HG02938 (cell line): ENCODE data around the gene CLEC2A.
"Not testable (repeated sequence)": the region's sequence is repeated elsewhere in the genome, so short reads cannot be mapped to it uniquely, and the experiment has no call there.

Experiments
- ATAC-seq: cut with Tn5 transposase; IDR thresholded peaks from one replicate; pipeline ENCODE4 v1.9.1; 2021; ENCODE audit warnings: mild to moderate bottlenecking, moderate library complexity; ENCODE audit not compliant: unreplicated experiment

Gene CLEC2A

DNA sequence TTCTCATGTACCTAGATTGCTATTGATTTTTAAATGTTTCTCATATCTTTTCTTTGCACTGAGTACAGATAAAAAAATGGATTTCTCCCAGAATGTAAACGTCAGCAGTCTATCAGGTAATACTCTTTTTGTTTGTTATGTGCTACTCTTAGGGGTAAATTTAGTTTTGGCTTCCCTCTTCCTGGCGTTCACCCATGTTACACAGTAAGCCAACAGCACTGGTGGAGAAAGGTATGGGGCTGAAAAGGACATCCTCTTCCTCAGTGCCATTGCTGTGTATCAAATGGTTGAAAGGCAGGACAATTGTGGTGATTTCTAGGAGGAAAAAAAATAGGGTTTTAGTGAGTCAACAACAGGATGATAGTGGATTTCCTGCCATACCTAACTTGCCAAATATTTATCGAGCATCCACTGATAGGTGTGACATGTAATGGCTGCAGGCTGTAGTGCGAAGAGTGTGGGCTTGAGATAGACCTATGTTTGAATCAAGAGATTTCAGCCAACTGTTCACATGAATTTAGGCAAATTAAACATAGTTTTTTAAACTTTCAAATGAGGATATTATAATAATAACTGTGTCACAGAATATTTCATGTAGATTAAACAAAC, 43.4 kb downstream of the CLEC2A start:
- no peak for ATAC-seq

DNA sequence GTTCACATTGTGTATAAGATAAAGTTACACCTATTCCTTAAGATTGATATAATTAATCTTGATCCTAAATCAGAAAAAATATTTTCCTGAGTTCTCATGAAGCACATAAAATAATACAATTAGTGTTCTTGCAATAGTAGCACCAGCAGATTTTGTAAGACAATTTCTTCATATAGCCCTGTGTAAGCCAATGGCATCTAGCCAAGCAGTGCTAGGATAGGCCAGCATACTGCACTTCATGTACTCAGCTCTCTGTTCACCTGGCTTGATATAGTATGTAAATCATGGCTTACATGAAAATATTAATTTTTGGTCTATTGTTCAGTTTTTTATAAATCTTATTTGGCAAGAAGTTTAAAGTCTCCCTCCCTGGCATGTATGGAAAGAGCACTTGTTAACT, 49.0 kb downstream of the CLEC2A start:
- ATAC-seq, result no peak

- ATAC-seq, result no peak
Observed at GRCh38 chr12:9881988-9882387, 50.2 kb downstream of the CLEC2A start.

- no peak for ATAC-seq
Observed at GRCh38 chr12:9881246-9881645, 50.9 kb downstream of the CLEC2A start, which contains the start of gene KLRF2. TSS of gene KLRF2 (plus strand) at chr12:9881489. CDS start at chr12:9881596, 107 bp downstream.

DNA sequence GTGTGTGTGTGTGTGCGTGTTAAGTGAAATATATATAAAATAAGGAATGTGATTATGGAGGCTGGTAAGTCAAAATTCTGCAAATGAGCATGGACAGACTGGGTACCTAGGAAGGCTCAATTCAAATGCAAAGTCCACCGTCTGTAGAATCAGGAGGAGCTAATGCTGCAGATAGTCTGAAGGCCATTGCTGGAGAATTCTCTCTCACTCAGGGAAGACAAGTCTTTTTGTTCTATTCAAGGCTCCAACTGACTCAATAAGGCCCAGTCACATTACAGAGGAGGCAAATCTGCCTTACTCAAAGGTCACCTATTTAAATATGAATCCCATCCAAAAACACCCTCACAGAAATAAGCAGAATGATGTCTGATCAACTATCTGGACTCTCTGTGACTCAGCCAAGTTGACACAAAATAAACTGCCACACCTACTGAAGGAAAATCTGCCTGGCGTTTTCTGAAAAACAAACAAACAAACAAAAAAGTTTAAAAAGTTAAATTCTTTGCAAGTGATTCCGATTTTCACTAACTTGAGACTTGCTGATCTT, 51.6 kb downstream of the CLEC2A start:
- no peak for ATAC-seq

DNA sequence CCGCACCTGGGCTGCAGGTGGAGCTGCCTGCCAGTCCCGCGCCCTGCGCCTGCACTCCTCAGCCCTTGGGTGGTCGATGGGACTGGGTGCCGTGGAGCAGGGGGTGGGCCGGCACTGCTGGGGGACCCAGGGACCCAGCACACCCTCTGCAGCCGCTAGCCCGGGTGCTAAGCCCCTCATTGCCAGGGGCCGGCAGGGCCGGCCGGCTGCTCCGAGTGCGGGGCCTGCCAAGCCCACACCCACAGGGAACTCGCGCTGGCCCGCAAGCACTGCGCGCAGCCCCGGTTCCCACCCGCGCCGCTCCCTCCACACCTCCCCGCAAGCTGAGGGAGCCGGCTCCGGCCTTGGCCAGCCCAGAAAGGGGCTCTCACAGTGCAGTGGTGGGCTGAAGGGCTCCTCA, 56.0 kb downstream of the CLEC2A start:
- not testable (repeated sequence) for ATAC-seq

GRCh38 chr12:9872742-9873141, 59.4 kb downstream of the CLEC2A start:
- no peak for ATAC-seq

DNA sequence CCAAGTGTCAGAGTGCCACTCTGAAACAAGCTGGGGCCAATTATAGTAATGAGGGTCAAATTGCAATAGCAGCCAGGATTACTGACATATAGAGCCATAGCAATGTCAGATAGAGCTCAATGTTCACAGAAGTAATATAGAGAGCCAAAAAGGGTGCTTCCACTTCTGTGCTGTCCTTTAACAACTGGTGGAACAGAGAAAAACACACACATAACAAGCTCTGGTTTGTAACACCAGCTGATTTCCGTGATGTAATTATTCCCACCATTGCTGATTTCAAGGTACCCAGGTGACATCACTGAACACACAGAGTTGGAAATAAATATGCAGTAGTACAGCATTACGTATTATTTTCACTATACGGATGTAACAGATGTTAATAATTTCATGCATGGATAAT, 60.0 kb downstream of the CLEC2A start:
- no peak for ATAC-seq

DNA sequence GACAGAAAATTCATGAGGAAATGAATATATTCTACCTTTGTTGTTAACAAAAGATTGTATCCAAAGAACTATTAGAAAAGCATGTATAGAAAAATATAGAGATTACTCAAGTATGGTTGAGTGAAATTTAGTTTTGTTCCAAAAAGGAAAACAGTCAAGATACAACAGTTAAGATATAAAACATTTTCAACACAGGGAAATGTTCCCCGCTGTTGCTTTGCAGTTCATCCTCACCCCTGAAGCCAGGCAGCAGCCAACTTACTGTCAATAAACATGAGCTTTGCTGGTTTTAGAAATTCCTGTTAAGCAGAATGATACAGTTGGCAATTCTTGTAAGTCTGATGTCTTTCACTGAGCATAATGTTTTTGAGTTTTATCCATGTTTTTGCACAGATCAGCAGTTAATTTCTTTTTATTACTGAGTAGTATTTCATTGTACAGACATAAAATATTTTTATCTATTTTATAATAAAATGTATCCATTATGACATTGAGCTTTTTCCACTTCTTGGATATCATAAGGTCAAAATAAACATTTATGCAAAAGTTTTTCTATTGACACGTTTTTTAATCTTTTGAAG, 61.8 kb downstream of the CLEC2A start:
- ATAC-seq, result no peak

DNA sequence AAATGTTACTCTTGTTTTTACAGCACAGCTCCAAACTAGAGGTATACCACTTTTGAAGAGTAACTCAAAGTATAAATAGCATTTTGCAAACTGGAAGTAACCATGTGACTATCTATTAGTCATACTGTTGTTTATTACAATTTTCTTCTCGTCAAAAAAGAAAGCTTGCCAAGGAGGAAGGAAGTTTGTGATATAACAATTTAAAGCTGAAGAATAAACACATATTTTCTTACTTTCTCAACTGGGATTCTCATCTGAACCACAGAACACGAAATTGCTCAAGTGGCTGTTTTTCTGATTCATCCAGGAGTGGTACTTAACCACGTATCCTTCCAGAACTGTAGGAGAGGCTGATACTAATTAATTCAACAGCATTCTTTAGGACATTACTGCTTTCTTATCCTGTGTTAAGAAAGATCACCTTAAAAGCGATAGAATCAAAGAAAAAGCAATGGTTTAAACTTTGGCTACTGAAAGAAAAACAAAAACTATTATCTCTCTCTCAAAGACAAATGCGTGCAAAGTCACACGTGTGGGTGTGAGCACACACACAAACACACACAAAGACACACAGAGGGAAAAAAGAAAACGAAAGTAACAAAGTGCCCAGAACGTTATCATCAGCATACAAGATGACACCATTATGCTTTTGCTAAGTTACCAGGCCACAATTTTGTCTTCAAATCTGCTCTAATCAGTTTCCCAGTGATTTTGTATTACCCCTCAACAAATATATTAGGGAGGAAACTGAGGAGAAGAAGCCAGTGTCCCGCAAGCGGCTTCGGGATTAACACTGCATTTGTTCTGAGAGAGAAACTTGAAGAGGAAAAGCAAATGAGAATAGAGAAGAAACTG, 62.6 kb downstream of the CLEC2A start, which contains the start of gene CLEC2B:
Gene CLEC2B, minus strand, starts transcription at position 48 of the 855 bp plus-strand sequence.
- ATAC-seq, result no peak

DNA sequence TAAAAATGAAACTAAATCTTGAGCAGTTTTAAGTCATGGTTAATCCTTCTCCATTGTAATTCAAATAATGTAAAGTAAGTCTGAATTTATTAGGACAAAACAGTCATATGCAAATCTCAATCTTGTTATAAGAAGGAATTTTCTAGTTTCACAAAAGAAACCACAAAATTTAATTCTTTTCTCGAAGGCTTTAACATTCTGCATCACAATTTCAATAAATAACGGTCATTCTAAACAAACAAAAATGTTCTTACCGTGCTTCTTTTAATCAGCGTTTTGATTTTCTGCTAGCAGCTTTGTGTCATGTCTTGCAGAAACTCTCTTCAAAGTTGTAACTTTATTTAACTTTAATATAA, 63.2 kb downstream of the CLEC2A start:
- no peak for ATAC-seq

- ATAC-seq, result no peak
Observed at GRCh38 chr12:9868311-9868801, 63.8 kb downstream of the CLEC2A start.

- ATAC-seq, result no peak
Observed at GRCh38 chr12:9867531-9867930, 64.6 kb downstream of the CLEC2A start.

GRCh38 chr12:9866860-9867269, 65.3 kb downstream of the CLEC2A start:
- no peak for ATAC-seq

DNA sequence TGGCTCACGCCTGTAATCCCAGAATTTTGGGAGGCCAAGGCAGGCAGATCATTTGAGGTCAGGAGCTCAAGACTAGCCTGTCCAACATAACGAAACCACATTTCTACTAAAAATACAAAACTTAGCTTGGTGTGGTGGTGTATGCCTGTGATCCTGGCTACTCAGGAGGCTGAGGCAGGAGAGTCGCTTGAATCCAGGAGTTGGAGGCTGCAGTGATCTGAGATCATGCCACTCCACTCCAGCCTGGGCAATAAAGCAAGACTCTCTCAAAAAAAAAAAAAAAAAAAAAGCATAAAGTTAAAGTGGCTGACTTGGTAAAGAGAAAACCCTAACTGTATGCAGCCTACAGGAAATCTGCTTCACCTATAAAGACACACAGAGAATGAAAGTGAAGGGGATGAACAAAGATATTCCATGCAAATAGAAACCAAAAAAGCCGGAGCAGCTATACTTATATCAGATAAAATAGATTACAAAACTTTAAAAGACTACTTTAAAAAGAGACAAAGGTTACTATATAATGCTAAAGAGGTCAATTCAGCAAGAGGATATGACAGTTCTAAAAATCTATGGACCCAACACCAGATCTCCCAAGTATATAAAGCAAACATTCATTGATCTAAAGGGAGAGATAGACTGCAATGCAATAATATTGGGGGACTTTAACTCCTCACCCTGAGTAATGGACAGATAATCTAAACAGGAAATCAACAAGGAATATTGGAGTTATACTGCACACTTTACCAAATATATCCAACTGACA, 67.1 kb downstream of the CLEC2A start:
- no peak for ATAC-seq
